GM13977 (cell line): ENCODE results near the gene COL10A1.
A peak's percentile ranks its signal among the peaks of the same experiment; 100 is the strongest.

ENCODE experiments used
- DNase-seq: peaks from one replicate; pipeline ENCODE4 v3.0.0; 2012; ENCODE audit warnings: low spot score
- in situ Hi-C: fragments of 300-500 bp; cut with MboI; formaldehyde crosslinking; loops from one replicate; pipeline ENCODE4 v1.12.0; 2022; ENCODE audit warnings: low sequenced_read_pairs, low pct_unique_long_range_greater_than_20kb, mixed read lengths, inconsistent platforms; ENCODE audit not compliant: unreplicated experiment
- TF ChIP-seq, protein P1 (sequence below): IDR thresholded peaks from 2 replicates; pipeline ENCODE4 v1.5.1; 2012; ENCODE audit warnings: mild to moderate bottlenecking, control low read depth; ENCODE audit not compliant: insufficient read depth; ENCODE audit errors: extremely low read depth, missing control alignments

Gene COL10A1

DNA sequence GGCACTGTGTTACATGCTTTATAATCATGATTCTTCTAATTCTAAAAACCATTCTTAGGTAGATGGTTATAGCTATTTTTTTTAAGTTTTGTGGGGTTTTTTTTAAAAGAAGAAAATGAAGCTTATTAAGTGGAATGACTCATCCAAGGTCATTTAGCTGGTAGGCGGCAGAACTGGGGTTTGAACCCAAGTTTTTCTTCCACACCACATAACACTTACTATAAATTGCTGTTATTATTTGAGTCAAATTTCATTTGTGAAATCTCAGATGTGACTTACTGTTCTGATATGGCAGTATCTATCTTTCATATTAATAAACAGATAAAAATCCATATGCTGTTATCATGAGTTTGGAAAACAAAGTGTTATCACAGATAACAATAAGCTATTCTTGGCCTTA is 10.4 kb upstream of the COL10A1 start:
- in situ Hi-C loops = no loop called here
- TF ChIP-seq, protein P1, sequence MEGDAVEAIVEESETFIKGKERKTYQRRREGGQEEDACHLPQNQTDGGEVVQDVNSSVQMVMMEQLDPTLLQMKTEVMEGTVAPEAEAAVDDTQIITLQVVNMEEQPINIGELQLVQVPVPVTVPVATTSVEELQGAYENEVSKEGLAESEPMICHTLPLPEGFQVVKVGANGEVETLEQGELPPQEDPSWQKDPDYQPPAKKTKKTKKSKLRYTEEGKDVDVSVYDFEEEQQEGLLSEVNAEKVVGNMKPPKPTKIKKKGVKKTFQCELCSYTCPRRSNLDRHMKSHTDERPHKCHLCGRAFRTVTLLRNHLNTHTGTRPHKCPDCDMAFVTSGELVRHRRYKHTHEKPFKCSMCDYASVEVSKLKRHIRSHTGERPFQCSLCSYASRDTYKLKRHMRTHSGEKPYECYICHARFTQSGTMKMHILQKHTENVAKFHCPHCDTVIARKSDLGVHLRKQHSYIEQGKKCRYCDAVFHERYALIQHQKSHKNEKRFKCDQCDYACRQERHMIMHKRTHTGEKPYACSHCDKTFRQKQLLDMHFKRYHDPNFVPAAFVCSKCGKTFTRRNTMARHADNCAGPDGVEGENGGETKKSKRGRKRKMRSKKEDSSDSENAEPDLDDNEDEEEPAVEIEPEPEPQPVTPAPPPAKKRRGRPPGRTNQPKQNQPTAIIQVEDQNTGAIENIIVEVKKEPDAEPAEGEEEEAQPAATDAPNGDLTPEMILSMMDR = no peak
- DNase-seq = no peak

DNA sequence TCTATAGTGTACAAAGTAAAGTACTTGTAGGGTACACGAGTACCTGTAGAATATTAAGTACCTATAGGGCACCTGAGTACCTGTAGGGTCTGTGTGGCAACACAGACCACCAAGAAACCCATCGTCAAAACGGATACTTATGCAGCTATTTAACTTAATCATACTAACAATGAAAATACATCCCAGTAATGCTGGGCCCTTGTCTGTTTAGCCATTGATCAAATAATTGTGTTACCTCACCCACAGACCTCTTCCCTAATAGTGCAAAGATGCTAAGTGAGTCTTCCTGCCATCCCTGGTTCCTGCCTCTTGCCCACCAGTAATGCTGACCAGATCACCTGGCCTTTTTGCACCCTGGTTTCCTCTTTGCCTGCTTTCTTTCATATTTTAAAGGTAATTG is 7.5 kb upstream of the COL10A1 start:
- in situ Hi-C loops = no loop called here

DNA sequence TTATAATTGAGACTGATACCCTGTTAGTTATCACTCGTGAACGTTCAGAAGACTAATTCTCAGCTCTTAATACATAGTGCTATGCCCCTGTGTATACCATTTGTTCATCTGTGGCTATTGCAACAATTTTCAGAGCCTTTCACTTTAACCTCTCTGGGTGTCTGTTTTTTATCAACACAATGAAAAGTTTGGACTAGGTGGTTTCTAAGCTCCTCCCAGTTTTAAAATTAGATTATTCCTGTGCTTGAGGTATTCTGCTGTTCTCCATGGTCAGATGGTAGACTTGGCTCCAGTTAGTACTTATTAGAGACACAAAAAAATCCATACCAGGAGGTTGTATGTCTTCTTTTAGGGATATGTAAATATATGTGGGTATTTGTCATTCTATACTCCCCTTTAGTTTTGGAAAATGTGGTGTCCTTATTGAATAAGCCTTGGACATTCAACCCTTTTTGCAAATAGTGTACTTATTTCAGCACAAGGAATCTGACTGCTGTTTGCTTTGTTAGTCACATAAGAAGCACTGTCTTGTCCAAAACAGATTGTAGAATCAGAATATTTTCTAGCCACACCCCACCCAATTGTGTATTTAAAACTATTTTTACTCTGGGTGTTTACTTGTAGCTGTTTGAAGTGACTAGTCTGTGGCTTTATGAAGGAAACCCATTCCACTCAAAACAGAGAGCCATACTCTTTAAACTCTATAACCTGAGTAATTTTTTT is 2.0 kb upstream of the COL10A1 start:
- TF ChIP-seq, protein P1 = no peak
- in situ Hi-C loops = no loop called here

More for the DNA sequence above, 7.5 kb upstream of the COL10A1 start:
- no peak for DNase-seq
- TF ChIP-seq, protein P1 = no peak

DNA sequence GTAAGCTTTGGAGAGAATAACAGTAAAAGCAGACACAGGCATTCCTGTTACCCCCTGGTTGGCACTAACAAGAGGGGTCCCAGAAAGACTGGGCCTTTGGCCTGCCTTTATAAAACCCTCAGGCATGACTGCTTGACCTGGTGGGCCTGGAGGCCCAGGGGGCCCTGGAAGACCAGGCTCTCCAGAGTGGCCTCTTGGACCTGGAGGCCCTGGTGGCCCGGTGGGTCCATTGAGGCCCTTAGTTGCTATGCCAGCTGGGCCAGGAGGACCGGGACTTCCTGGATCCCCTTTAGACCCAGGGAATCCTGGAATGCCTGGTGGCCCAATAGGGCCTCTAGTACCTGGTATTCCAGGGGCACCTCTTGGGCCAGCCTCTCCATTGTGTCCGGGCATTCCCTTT is 5.5 kb downstream of the COL10A1 start:
- DNase-seq = no peak
- TF ChIP-seq, protein P1 = no peak
- in situ Hi-C loops = no loop called here

More for the DNA sequence above, 2.0 kb upstream of the COL10A1 start:
- no peak for DNase-seq

DNA sequence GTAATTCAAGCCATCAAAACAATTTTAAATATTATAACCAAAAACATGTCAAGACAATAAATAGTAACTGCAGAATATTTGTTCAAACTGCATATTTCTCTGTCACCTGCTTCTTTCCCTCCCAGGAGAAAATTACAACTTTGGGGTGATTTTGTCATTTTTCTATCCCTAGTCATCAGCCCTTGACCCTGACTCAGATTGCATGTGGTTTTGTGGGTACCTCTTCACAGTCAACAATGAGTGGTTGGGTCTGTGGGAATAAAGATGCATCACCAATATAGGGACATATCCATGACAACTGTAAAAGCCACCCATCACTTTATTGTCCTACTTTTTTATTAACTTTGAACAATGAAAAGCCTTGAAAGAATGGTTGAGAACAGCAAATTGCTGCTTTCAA is 7.3 kb downstream of the COL10A1 start:
- DNase-seq = no peak

DNA sequence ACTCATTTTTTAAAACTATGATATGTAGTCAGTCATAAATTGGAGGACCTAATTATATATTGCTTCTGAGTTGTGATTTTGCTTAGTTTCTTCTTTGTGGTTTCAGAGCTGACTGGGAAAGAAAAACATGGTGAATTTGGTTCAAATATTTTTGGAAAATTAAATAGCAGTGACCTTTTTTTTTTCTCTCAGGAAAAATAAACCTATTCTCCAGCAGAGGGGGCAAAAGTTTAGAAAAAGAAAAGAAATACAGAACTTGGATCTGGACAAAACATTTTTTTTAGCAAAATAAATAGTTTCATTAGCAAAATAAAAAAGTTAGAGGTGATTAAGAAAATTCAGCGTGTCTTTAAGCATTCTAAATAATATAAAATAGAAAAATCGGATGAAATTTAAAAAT is 10.2 kb downstream of the COL10A1 start:
- DNase-seq = no peak
- TF ChIP-seq, protein P1 = peak; percentile 11
- in situ Hi-C loops = no loop called here

More for the DNA sequence above, 7.3 kb downstream of the COL10A1 start:
- TF ChIP-seq, protein P1 = no peak
- in situ Hi-C loops = no loop called here
